Stomach smooth muscle (tissue), 2 donors: ENCODE measurements around the gene AK8.

Experiments
- H3K27ac ChIP-seq: one replicate; pipeline ENCODE4 v1.7.0; 2013; ENCODE audit warnings: mild to moderate bottlenecking, low read length, inconsistent platforms
- H3K27me3 ChIP-seq, 2 donors: one replicate each; pipeline ENCODE4 v1.7.0; 2013; ENCODE audit warnings: low read length in 2 of 2; ENCODE audit not compliant: insufficient read depth in 2 of 2, control insufficient read depth in 1 of 2
- H3K36me3 ChIP-seq, 2 donors: one replicate each; pipeline ENCODE4 v1.7.0; 2013; ENCODE audit warnings: low read length in 2 of 2; ENCODE audit not compliant: control insufficient read depth in 2 of 2, insufficient read depth in 2 of 2
- H3K4me1 ChIP-seq: one replicate; pipeline ENCODE4 v1.7.0; 2013; ENCODE audit warnings: low read length; ENCODE audit not compliant: control insufficient read depth, insufficient read depth
- H3K4me3 ChIP-seq, 2 donors: one replicate each; pipeline ENCODE4 v1.7.0; 2013; ENCODE audit warnings: low read length in 2 of 2
- H3K9ac ChIP-seq, 2 donors: one replicate each; pipeline ENCODE4 v1.7.0; 2013; ENCODE audit warnings: low read length in 2 of 2, mild to moderate bottlenecking in 1 of 2
- H3K9me3 ChIP-seq, 2 donors: one replicate each; pipeline ENCODE4 v1.7.0; 2013; ENCODE audit warnings: low read length in 2 of 2; ENCODE audit not compliant: control insufficient read depth in 2 of 2
- donor health status: healthy.
- donor health status: Pancreatic carcinoma.

The AK8 gene

DNA sequence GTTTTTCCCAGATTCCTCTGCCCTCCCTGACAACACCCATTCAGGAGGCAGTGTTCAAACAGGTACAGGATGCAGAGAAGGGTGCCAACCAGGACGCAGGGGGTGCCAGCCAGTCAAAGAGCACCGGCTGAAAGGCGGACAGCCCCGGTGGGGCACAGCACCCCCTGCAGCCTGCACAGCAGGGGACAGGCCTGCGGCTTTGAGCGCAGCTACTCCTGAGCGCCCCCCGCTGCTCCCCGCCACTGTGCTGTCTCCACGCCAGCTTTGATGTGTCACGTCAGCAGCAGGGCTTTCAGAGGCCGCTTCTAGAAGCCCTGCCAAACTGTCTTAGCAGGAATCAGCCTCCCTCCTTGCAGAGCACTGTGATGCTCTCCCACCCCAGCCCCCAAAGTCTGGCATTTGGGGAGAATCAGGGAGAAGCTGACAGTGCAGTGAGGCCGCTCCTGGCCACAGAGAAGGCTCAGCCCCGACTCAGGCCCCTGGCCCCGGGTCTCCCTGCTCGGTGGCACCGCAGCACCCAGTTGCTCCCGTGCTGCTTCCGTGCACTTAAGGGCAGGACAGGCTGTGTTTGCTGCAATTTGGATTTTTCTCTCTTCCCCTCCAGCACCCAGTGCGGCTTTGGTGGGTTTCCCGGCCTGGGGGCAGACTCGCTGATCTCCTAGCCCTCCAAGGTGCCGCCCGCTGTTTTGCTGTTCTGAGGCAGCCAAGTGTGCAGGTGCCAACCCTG lies 20.3 kb downstream of the AK8 start:
- Histone ChIP-seq H3K27me3 (no peaks in the 10 kb centered on the region), H3K9ac (peak overlapping the region; percentile 28 to 66), H3K4me1 (peaks cover 34% of the 10 kb centered on the region), H3K27ac (peak overlapping the region; percentile 92), H3K4me3 (peak overlapping the region in 1 of 2 donors; percentile 47), H3K9me3 (no peaks in the 10 kb centered on the region), H3K36me3 (no peaks in the 10 kb centered on the region)

DNA sequence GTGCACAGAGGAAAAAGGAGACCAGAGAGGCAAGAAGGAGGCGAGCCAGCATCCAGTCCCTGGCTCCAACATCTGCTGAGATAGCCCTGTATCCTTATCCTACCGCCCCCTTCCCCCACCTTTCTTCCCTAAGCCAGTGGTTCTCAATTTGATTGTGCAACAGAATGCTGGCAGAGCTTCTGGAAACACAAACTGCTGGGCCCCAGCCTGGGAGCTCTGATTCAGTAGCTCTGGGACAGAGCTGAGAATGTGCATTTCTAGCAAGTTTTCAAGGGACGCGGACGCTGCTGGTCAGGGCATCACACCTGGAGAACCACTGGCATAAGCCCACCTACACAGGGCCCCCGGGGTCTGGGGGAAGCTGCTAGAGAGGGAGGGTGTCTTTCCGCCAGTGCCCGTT lies 21.1 kb downstream of the AK8 start:
- Histone ChIP-seq H3K36me3 (no peaks in the 10 kb centered on the region), H3K4me1 (peaks cover 34% of the 10 kb centered on the region), H3K27me3 (no peaks in the 10 kb centered on the region), H3K9me3 (no peaks in the 10 kb centered on the region), H3K4me3 (peak overlapping the region in 1 of 2 donors; percentile 47), H3K9ac (peak overlapping the region; percentile 28 to 66), H3K27ac (peak overlapping the region; percentile 92)

- Histone ChIP-seq H3K4me3 (no peak overlapping the region), H3K9me3 (no peaks in the 10 kb centered on the region), H3K36me3 (no peaks in the 10 kb centered on the region), H3K27me3 (no peaks in the 10 kb centered on the region), H3K4me1 (peaks cover 40% of the 10 kb centered on the region), H3K9ac (no peak overlapping the region), H3K27ac (peak overlapping the region; percentile 92)
These were observed 22.2 kb downstream of the AK8 start for GRCh38 chr9:132855904-132856303.

GRCh38 chr9:132854832-132855231 lies 23.3 kb downstream of the AK8 start:
- Histone ChIP-seq H3K9me3 (no peaks in the 10 kb centered on the region), H3K36me3 (no peaks in the 10 kb centered on the region), H3K27me3 (no peaks in the 10 kb centered on the region), H3K9ac (no peak overlapping the region), H3K4me3 (no peak overlapping the region), H3K4me1 (peaks cover 40% of the 10 kb centered on the region), H3K27ac (no peak overlapping the region)

DNA sequence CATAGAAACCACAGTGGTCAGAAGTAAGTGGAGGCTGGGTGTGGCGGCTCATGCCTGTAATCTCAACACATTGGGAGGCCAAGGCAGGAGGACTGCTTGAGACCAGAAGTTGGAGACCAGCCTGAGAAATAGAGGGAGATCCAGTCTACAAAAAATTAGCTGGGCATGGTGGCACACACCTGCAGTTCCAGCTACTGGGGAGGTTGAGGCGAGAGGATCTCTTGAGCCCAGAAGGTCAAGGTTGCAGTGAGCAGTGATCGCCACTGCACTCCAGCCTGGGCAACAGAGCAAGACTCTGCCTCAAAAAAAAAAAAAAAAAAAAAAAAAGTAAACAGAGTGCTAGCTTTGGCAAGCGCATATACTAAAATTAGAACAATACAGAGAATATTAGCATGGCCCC lies 24.6 kb downstream of the AK8 start:
- Histone ChIP-seq H3K36me3 (no peaks in the 10 kb centered on the region), H3K27me3 (no peaks in the 10 kb centered on the region), H3K4me1 (peaks cover 37% of the 10 kb centered on the region), H3K27ac (no peak overlapping the region), H3K4me3 (no peak overlapping the region), H3K9ac (no peak overlapping the region), H3K9me3 (no peaks in the 10 kb centered on the region)

- H3K36me3 ChIP-seq = no peaks in the 10 kb centered on the region
- peak overlapping the region in 1 of 2 donors; percentile 35 for H3K4me3 ChIP-seq
- peak overlapping the region; percentile 67 for H3K27ac ChIP-seq
- no peaks in the 10 kb centered on the region for H3K9me3 ChIP-seq
- H3K27me3 ChIP-seq = no peaks in the 10 kb centered on the region
- H3K9ac ChIP-seq = no peak overlapping the region
- H3K4me1 ChIP-seq = peaks cover 12% of the 10 kb centered on the region
These were observed 28.8 kb downstream of the AK8 start for GRCh38 chr9:132849185-132849706.

- H3K9ac ChIP-seq = no peak overlapping the region
- peaks cover 12% of the 10 kb centered on the region for H3K4me1 ChIP-seq
- H3K27me3 ChIP-seq = no peaks in the 10 kb centered on the region
- H3K36me3 ChIP-seq = no peaks in the 10 kb centered on the region
- H3K27ac ChIP-seq = no peak overlapping the region
- no peaks in the 10 kb centered on the region for H3K9me3 ChIP-seq
- no peak overlapping the region for H3K4me3 ChIP-seq
These were observed 31.1 kb downstream of the AK8 start for GRCh38 chr9:132846918-132847515.

GRCh38 chr9:132846109-132846917 lies 31.8 kb downstream of the AK8 start:
- Histone ChIP-seq H3K27ac (no peak overlapping the region), H3K9me3 (no peaks in the 10 kb centered on the region), H3K36me3 (no peaks in the 10 kb centered on the region), H3K9ac (no peak overlapping the region), H3K4me1 (peaks cover 10% of the 10 kb centered on the region), H3K27me3 (no peaks in the 10 kb centered on the region), H3K4me3 (no peak overlapping the region)

GRCh38 chr9:132842124-132843044 lies 35.7 kb downstream of the AK8 start:
- Histone ChIP-seq H3K4me3 (no peak overlapping the region), H3K4me1 (no peaks in the 10 kb centered on the region), H3K36me3 (no peaks in the 10 kb centered on the region), H3K27me3 (no peaks in the 10 kb centered on the region), H3K9me3 (no peaks in the 10 kb centered on the region), H3K9ac (no peak overlapping the region), H3K27ac (no peak overlapping the region)

GRCh38 chr9:132840980-132841379 lies 37.1 kb downstream of the AK8 start:
- H3K36me3 ChIP-seq = no peaks in the 10 kb centered on the region
- no peaks in the 10 kb centered on the region for H3K4me1 ChIP-seq
- H3K27me3 ChIP-seq = no peaks in the 10 kb centered on the region
- no peak overlapping the region for H3K9ac ChIP-seq
- H3K27ac ChIP-seq = no peak overlapping the region
- H3K9me3 ChIP-seq = no peaks in the 10 kb centered on the region
- H3K4me3 ChIP-seq = no peak overlapping the region
